GM18499 (cell line): Measurements from ENCODE around the gene MED25.

Source experiments
- ATAC-seq: cut with Tn5 transposase; IDR thresholded peaks from one replicate; pipeline ENCODE4 v1.9.1; 2021; ENCODE audit warnings: moderate number of reproducible peaks; ENCODE audit not compliant: insufficient read depth, unreplicated experiment

The MED25 gene

GRCh38 chr19:49817964-49818648 is at the start of gene MED25:
TSS of gene MED25 (plus strand) at chr19:49818289. CDS start at chr19:49818342, 53 bp downstream.
- no peak for ATAC-seq

DNA sequence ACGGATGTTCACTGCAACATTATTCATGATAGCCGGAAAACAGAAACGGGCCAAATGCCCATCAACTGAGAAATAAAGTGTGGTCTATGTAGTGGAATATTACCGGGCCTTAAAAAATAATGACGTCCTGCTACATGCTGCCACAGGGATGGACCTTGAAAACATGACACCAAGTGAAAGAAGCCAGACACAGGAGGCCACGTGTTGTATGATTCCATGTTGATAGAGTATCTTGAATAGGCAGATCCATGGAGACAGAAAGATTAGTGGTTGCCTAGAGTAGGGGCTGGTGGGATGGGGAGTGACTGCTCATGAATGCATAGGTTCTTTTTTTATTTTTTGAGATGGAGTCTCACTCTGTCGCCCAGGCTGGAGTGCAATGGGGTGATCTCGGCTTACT is 47.6 kb upstream of the MED25 start:
- no peak for ATAC-seq

- no peak for ATAC-seq
Measured at GRCh38 chr19:49771674-49772139, 46.4 kb upstream of the MED25 start.

DNA sequence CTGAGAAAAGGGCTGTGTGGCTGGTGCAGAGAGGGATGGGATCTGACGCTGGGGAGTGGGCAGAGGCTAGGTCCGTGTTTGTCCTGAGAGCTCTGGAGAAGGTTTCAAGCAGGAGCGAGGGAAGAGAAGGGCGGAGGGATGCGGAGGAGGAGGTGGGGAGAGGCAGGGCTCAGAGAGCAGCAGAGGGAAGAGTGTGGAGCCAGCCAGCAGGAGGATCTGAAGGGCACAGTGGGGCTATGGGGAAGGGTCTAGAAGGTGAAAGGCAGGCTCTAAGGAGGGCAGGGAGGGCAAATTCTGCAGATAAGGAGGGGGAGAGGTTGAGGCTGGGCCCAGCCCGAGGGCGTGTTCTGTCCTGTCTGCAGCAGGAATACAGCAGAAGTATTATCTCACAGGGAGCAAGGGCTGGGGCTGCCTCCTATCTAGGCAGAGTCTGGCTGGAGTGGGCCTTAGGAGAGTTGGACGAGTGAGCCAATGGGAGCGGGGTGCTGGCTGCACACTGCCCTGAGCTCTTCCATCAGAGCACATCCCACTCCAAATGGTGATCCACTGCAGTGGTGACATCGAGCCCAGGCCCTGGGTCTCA is 45.1 kb upstream of the MED25 start:
- ATAC-seq, result no peak

- ATAC-seq, result no peak
Measured at GRCh38 chr19:49773663-49774350, 44.3 kb upstream of the MED25 start.

DNA sequence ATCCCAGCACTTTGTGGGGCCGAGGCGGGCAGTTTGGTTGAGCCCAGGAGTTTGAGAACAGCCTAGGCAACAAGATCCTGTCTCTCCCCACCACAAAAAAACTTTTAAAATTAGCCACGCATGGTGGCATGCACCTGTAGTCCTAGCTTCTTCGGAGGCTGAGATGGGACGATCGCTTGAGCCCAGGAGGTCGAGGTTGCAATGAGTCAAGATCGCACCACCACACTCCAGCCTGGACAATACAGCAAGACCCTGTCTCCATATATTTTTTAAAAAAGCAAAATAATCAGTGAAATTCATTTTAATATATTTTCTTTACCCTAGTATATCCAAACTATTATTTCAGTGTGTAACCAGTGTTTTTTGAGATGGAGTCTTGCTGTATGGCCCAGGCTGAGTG is 43.1 kb upstream of the MED25 start:
- no peak for ATAC-seq

DNA sequence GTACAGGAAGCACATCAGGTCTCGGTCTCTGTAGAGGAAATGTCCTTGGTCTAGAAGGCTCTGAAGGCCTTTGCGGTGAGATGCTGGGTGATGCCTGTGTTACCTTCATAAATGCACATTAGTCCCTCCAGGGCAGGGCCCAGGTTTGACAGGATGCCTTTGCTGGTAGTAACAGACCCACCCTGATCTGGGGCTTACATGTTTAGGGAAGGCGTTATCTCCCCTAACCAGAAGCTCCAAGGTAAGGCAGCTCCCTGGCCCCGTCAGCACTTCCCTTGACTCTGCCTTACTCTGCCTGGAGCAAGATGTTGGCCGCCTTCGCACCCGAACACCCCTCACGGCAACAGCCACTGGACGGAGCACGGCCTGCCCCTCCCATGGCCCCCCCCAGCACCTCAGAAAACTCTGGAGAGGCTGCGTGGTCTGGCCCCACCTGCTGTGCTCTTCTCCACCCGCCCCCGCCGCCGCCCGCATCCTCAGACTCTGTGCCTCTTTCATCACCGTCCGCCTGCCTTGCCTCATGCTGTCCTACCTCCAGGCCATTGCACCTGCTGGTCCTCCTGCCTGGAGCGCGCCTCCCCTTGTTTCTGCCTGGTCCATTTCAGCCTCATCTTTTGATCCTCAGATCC is 42.2 kb upstream of the MED25 start:
- no peak for ATAC-seq

DNA sequence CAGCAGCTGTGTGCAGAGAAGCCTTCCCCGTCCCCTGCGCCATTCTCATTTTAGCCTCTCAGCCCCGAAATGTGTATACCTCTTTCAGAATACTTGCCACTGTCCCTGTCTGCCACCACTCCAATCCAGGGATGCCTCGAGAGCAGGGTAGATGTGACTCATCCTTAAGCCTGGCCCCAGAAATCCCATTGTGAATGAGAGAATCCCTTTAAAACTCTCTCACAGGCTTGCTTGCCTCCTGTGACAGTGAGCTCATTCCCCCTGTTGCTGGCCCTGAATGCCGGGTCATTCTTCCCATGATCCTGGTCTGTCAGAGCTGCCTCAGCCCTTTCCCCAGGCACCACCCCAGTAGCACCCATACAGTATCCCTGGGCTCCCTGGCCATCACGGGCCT is 41.7 kb upstream of the MED25 start:
- ATAC-seq, result no peak

DNA sequence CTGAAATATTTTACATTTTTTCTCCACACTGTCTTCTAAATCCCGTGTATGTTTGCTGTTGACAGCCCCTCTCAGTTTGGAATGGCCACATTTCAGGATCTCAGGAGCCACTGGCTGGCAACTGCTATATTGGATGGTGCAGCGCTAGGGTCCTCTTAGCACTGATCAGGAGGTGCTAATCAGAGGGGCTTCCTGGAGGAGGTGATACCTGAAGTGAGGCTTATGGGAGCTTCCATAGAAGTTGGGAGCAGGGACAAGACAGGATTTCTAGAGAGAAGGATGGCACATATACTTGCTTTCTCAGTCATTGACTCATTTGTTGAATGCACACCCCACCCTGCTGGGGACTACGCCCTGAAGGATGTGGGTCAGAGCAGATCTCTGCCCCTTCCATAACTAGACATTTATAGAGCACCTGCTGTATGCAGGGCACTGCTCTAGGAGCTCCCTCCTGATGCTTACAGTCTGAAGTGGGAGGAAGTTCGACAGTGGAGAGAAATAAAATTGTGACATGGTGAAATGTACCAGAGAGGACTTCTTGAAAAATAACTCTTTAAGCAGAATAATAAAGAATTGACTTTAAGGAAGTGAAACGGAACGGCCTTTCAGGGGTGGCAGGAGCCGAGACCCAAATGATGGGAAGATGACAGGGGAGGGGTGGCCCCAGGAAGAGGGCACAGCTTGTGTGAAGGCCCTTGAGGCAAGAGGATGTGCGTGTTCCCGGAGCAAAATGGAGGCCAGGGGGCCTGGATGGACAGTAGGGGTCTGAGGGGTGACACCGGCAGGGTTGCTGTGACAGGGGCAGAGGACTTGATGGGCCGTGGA is 38.1 kb upstream of the MED25 start:
- no peak for ATAC-seq

- no peak for ATAC-seq
Measured at GRCh38 chr19:49780861-49781260, 37.2 kb upstream of the MED25 start.

GRCh38 chr19:49781394-49781793 is 36.7 kb upstream of the MED25 start:
- ATAC-seq, result no peak

DNA sequence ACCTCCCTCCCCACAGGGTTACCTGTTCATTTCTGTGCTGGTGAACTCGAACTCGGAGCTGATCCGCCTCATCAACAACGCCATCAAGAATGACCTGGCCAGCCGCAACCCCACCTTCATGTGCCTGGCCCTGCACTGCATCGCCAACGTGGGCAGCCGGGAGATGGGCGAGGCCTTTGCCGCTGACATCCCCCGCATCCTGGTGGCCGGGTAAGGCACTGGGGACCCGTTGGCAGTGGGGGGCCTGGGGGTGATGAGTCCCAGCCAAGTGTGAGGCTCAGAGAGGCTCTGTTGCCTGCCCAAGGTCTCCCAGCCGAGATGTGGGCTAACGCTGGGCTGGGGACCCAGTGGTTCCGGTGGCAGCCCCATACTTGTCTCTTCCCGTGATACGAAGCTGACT is 35.6 kb upstream of the MED25 start:
- ATAC-seq, result no peak

DNA sequence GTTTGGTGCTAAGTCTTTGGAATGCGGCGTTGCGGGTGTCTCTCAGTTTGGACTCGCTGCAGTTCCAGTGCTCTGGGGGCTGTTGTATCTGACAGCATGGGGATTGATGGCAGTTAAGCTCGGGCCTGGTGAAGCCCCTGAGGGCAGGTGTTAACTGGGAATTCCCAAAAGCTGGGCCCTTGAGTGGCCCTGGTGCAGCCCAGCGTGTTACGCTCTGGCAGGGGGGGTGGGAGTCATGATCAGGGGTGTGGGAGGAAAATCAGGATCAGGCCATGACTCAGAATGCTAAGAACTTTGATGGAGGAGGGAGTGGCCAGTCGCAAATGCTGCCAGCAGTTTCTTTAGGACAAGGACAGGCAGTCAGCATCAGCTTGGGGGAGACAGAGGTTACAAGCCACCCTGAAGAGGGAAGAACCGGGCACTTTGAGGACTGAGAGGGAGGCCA is 31.7 kb upstream of the MED25 start:
- no peak for ATAC-seq

- no peak for ATAC-seq
Measured at GRCh38 chr19:49787746-49788145, 30.3 kb upstream of the MED25 start.

DNA sequence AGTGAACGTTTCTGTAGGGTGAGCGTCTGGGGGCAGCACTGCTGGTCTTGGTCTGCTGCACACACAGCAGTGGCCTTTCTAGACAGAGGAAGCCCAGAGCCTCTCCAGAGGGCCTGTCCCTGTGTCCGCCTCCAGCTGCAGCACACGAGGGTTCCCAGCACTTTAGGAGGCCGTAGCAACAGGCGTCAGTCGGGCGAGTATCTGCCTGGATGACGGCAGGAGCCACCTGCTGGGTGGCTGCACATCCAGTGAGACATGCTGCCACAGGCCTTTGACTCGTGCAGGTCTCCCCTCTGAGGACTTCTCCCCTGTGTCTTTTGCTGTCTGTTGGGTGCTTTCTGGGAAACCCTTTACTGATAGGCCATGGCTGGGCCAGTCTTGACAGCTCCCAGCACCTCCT is 29.2 kb upstream of the MED25 start:
- no peak for ATAC-seq

- no peak for ATAC-seq
Measured at GRCh38 chr19:49790866-49791265, 27.2 kb upstream of the MED25 start.

DNA sequence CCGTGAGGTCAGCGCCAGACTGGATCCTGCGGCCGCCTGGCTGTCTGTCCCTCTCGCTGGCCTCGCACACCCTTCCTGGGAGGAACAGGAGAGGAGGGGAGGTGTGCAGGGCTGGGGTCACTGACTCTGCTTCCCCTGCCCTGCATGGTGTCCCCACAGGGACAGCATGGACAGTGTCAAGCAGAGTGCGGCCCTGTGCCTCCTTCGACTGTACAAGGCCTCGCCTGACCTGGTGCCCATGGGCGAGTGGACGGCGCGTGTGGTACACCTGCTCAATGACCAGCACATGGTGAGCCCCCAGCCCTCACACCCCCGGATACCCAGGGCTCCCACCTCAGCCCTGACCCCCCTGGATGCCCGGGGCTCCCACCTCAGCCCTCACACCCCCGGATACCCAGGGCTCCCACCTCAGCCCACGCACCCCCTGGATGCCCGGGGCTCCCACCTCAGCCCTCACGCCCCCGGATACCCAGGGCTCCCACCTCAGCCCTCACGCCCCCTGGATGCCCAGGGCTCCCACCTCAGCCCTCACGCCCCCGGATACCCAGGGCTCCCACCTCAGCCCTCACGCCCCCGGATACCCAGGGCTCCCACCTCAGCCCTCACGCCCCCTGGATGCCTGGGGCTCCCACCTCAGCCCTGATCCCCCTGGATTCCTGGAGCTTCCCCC is 26.2 kb upstream of the MED25 start:
- no peak for ATAC-seq

DNA sequence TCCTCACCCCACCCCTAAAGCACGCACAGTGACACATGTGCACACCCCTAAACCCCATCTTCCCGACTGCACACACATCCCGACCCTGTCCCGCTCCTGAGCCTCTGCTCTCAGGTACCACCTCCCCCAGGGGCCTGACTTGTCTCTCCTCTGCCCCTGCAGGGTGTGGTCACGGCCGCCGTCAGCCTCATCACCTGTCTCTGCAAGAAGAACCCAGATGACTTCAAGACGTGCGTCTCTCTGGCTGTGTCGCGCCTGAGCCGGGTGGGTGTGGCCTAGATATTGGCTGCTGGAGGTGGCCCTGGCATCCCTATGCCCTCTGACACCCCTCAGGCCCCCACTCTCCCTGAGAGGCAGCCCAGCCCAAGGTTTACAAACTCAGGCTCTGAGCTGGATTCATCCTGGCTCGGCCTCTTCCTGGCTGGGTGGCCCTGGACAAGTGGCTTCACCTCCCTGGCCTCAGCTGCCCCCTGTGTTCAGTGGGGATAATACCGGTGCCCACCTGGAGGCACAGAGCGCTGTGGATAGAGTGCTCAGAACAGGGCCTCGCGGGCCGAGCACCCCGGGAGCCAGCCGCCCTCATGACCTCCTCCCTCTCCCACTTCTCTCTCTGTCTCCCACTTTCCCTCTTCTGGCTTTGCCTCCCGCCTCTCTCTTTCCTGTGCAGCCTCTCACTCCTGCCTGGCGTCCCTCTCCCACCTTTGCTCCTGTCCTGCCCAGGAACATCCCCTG is 25.1 kb upstream of the MED25 start:
- no peak for ATAC-seq

GRCh38 chr19:49793561-49793840 is 24.6 kb upstream of the MED25 start:
- no peak for ATAC-seq
